ENCODE data around the gene ROCK2.
A peak's percentile ranks its signal among the peaks of the same experiment; 100 is the strongest.

Gene ROCK2

DNA sequence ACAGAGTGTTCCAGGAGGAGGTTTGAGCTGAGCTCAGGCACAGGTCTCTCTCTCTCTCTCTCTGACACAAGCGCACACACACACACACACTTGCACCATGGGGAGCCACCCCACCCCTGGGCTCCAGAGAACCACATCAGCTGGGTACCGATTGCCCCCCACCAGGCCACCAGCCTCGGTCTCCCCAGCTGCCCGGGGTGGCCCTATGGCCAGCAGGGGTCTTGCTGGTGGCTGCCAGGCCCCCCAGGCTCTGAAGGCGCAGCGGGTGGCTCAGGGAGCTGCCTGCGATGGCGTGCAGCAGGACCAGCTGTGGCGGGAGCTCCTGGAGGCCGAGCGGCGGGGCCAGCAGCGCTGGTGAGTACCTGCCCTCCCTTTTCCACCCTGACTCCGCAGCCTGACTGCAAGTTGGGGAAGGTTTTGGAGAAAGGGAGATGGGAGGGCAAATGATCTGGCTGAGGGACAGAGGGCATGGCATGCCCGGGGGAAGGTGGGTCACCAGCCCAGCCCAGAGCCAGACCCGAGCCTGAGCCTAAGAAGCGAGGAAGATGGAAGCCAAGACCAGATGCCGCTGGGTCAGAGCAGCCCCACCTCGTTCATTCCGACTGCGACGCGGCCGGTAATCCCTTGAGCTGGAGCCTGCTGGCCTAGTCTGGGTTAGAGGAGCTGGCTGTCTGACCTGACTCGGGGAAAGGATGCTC lies 211.0 kb downstream of the ROCK2 start:
- Histone ChIP-seq H3K4me3 (ENCODE audit: low read depth in 1 of 2, low read length in 1 of 2) (peak overlapping the region; percentile 55 to 67), H3K27me3 (peaks cover 72% of the 10 kb centered on the region), H3K27ac (no peak overlapping the region), H3K9me3 (no peaks in the 10 kb centered on the region), H3K4me1 (ENCODE audit: control insufficient read depth in 1 of 2, insufficient read depth in 1 of 2, low read depth in 1 of 2, low read length in 1 of 2) (peaks cover 21 to 26% of the 10 kb centered on the region in 2 experiments), H3K36me3 (no peaks in the 10 kb centered on the region)
- TF ChIP-seq, protein P1, sequence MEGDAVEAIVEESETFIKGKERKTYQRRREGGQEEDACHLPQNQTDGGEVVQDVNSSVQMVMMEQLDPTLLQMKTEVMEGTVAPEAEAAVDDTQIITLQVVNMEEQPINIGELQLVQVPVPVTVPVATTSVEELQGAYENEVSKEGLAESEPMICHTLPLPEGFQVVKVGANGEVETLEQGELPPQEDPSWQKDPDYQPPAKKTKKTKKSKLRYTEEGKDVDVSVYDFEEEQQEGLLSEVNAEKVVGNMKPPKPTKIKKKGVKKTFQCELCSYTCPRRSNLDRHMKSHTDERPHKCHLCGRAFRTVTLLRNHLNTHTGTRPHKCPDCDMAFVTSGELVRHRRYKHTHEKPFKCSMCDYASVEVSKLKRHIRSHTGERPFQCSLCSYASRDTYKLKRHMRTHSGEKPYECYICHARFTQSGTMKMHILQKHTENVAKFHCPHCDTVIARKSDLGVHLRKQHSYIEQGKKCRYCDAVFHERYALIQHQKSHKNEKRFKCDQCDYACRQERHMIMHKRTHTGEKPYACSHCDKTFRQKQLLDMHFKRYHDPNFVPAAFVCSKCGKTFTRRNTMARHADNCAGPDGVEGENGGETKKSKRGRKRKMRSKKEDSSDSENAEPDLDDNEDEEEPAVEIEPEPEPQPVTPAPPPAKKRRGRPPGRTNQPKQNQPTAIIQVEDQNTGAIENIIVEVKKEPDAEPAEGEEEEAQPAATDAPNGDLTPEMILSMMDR (IDR thresholded peaks at IDR 0.05), result no peak

DNA sequence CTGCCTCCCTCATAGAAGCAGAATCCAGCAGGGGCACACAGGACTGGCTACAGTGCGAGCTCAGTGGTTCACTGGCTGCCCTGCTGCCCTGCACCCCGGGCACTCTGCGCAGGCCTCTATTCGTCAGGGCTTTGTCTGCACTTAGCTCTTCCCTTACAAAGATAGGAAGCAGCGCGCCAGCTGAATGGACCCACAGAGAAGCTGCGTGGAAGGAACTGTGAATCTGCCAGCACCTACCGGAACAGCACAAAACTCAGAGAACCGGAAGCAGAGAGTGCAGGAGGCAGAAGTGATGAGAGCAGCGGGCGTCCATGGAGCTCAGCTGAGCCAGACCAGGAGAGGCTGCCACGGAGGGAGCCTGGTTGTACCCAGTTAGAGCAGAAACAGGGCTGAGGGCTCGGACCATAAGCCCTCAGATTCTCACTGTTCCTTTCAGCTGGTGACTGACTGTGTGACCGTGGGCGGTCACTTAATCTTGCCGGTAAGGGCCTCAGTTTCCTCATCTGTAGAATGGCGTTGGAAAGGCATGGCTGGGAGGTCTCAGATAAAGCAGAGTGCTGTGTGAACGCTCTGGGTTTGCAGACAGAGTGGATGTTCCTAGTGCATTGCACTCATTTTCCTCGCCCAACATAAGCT lies 212.3 kb downstream of the ROCK2 start:
- Histone ChIP-seq H3K36me3 (no peaks in the 10 kb centered on the region), H3K27ac (no peak overlapping the region), H3K27me3 (peaks cover 78% of the 10 kb centered on the region), H3K4me3 (ENCODE audit: low read depth in 1 of 2, low read length in 1 of 2) (peak overlapping the region; percentile 55 to 67), H3K4me1 (ENCODE audit: control insufficient read depth in 1 of 2, insufficient read depth in 1 of 2, low read depth in 1 of 2, low read length in 1 of 2) (peaks cover 21 to 26% of the 10 kb centered on the region in 2 experiments), H3K9me3 (no peaks in the 10 kb centered on the region)
- TF ChIP-seq, protein P1 (IDR thresholded peaks at IDR 0.05), result no peak

- H3K9me3 ChIP-seq, result no peaks in the 10 kb centered on the region
- H3K27me3 ChIP-seq, result peaks cover 82% of the 10 kb centered on the region
- TF ChIP-seq, protein P1 (IDR thresholded peaks at IDR 0.05), result no peak
- no peak overlapping the region for H3K27ac ChIP-seq
- H3K4me3 ChIP-seq (ENCODE audit: low read depth in 1 of 2, low read length in 1 of 2), result no peak overlapping the region
- peaks cover 21 to 26% of the 10 kb centered on the region in 2 experiments for H3K4me1 ChIP-seq (ENCODE audit: control insufficient read depth in 1 of 2, insufficient read depth in 1 of 2, low read depth in 1 of 2, low read length in 1 of 2)
- H3K36me3 ChIP-seq, result no peaks in the 10 kb centered on the region
These were observed 213.1 kb downstream of the ROCK2 start for GRCh38 chr2:11131166-11131920.

All from neutrophil (primary cell).